ENCODE results near the gene DPP6.
A peak's percentile ranks its signal among the peaks of the same experiment; 100 is the strongest.

Gene DPP6

DNA sequence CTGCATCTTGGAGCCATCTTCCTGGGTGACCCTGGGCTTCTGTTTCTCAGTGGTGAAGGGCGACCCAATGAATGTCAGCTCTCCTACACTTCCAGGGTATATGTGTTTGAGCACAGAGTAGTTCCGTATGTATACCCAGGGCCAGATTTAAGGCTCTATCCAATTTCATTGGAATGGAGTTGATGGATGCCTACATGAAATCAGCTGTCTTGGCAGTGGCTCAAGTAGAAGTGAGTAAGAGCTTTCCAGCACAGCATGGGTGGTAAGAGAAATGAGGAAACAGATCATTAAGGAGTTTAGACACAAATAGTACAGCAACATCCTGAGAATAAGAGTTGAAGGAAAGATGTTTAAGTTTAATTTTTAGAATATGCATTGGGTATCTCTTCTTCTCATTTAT is 517.7 kb downstream of the DPP6 start:
- no peak overlapping the region for H2AK5ac ChIP-seq (ENCODE audit: low read length)
- no peaks in the 10 kb centered on the region for H3K79me2 ChIP-seq (ENCODE audit: control insufficient read depth, insufficient read depth, low read length)
- H3K27ac ChIP-seq (ENCODE audit: low read depth, low read length) = no peak overlapping the region
- H4K8ac ChIP-seq (ENCODE audit: low read depth, low read length) = no peak overlapping the region
- no CpG with 5 or more reads among the region's 2 CpGs for WGBS (ENCODE audit: extremely low coverage, insufficient coverage, low lambda C conversion rate)
- no peak overlapping the region for H3K56ac ChIP-seq (ENCODE audit: low read length)
- H4K5ac ChIP-seq (ENCODE audit: low read length) = no peak overlapping the region
- no peaks in the 10 kb centered on the region for H3K27me3 ChIP-seq (ENCODE audit: insufficient read depth, low read length, poor library complexity)
- no peak overlapping the region for H2BK120ac ChIP-seq (ENCODE audit: low read depth, low read length)
- H3K18ac ChIP-seq (ENCODE audit: low read length) = no peak overlapping the region
- H3K4me1 ChIP-seq (ENCODE audit: control insufficient read depth, low read depth, low read length) = no peaks in the 10 kb centered on the region
- no peak overlapping the region for H3K23ac ChIP-seq (ENCODE audit: low read length)
- no peaks in the 10 kb centered on the region for H3K79me1 ChIP-seq (ENCODE audit: low read length)
- H3K9ac ChIP-seq (ENCODE audit: low read length) = no peak overlapping the region
- no peak overlapping the region for H2BK15ac ChIP-seq (replicated peaks; ENCODE audit: low read depth)
- no peak overlapping the region for H2BK5ac ChIP-seq (ENCODE audit: low read length)
- H3K4me2 ChIP-seq (ENCODE audit: low read length) = no peak overlapping the region
- no peak overlapping the region for H3K4me3 ChIP-seq (ENCODE audit: low read length)
- no peak overlapping the region for H3K4ac ChIP-seq (ENCODE audit: low read depth, low read length)
- H3K36me3 ChIP-seq (ENCODE audit: control insufficient read depth, insufficient read depth, low read length) = no peaks in the 10 kb centered on the region
- DNase-seq = no peak

- no peaks in the 10 kb centered on the region for H3K79me2 ChIP-seq (ENCODE audit: control insufficient read depth, insufficient read depth, low read length)
- no peaks in the 10 kb centered on the region for H3K27me3 ChIP-seq (ENCODE audit: insufficient read depth, low read length, poor library complexity)
- H2BK5ac ChIP-seq (ENCODE audit: low read length) = no peak overlapping the region
- no peaks in the 10 kb centered on the region for H3K4me1 ChIP-seq (ENCODE audit: control insufficient read depth, low read depth, low read length)
- no peaks in the 10 kb centered on the region for H3K36me3 ChIP-seq (ENCODE audit: control insufficient read depth, insufficient read depth, low read length)
- no peak overlapping the region for H2BK120ac ChIP-seq (ENCODE audit: low read depth, low read length)
- no peak overlapping the region for H3K23ac ChIP-seq (ENCODE audit: low read length)
- no peak overlapping the region for H4K5ac ChIP-seq (ENCODE audit: low read length)
- no peak overlapping the region for H3K27ac ChIP-seq (ENCODE audit: low read depth, low read length)
- no peak overlapping the region for H2AK5ac ChIP-seq (ENCODE audit: low read length)
- no peak overlapping the region for H4K8ac ChIP-seq (ENCODE audit: low read depth, low read length)
- H3K56ac ChIP-seq (ENCODE audit: low read length) = no peak overlapping the region
- H2BK15ac ChIP-seq (replicated peaks; ENCODE audit: low read depth) = no peak overlapping the region
- no CpG with 5 or more reads among the region's 3 CpGs for WGBS (ENCODE audit: extremely low coverage, insufficient coverage, low lambda C conversion rate)
- no peak overlapping the region for H3K18ac ChIP-seq (ENCODE audit: low read length)
- H3K79me1 ChIP-seq (ENCODE audit: low read length) = no peaks in the 10 kb centered on the region
- no peak for DNase-seq
- no peak overlapping the region for H3K4me3 ChIP-seq (ENCODE audit: low read length)
- H3K9ac ChIP-seq (ENCODE audit: low read length) = no peak overlapping the region
- no peak overlapping the region for H3K4ac ChIP-seq (ENCODE audit: low read depth, low read length)
- no peak overlapping the region for H3K4me2 ChIP-seq (ENCODE audit: low read length)
Measured at GRCh38 chr7:154571772-154572171, 519.6 kb downstream of the DPP6 start.

DNA sequence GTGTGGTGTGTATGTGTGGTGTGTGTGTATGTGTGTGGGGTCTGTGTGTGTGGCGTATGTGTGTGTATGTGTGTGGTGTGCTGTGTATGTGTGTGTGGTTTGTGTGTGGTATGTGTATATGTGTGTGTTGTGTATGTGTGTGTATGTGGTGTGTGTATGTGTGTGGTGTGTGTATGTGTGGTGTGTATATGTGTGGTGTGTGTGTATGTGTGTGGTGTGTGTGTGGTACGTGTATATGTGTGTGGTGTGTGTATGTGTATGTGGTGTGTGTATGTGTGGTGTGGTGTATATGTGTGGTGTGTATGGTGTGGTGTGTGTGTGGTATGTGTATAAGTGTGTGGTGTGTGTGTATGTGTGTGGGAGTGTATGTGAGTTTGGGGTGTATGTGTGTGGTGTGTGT is 522.0 kb downstream of the DPP6 start:
- no peak overlapping the region for H3K23ac ChIP-seq (ENCODE audit: low read length)
- no peak overlapping the region for H2BK120ac ChIP-seq (ENCODE audit: low read depth, low read length)
- H2AK5ac ChIP-seq (ENCODE audit: low read length) = no peak overlapping the region
- no peaks in the 10 kb centered on the region for H3K79me1 ChIP-seq (ENCODE audit: low read length)
- no peaks in the 10 kb centered on the region for H3K27me3 ChIP-seq (ENCODE audit: insufficient read depth, low read length, poor library complexity)
- no peak overlapping the region for H3K27ac ChIP-seq (ENCODE audit: low read depth, low read length)
- H3K4me2 ChIP-seq (ENCODE audit: low read length) = no peak overlapping the region
- H3K4me3 ChIP-seq (ENCODE audit: low read length) = no peak overlapping the region
- no peak overlapping the region for H3K9ac ChIP-seq (ENCODE audit: low read length)
- H3K4me1 ChIP-seq (ENCODE audit: control insufficient read depth, low read depth, low read length) = no peaks in the 10 kb centered on the region
- no peak for DNase-seq
- no peaks in the 10 kb centered on the region for H3K36me3 ChIP-seq (ENCODE audit: control insufficient read depth, insufficient read depth, low read length)
- no peak overlapping the region for H4K5ac ChIP-seq (ENCODE audit: low read length)
- H3K56ac ChIP-seq (ENCODE audit: low read length) = no peak overlapping the region
- H2BK5ac ChIP-seq (ENCODE audit: low read length) = no peak overlapping the region
- H3K4ac ChIP-seq (ENCODE audit: low read depth, low read length) = no peak overlapping the region
- WGBS (ENCODE audit: extremely low coverage, insufficient coverage, low lambda C conversion rate) = 100% methylated on average over 2 of the region's 2 CpGs
- H3K79me2 ChIP-seq (ENCODE audit: control insufficient read depth, insufficient read depth, low read length) = no peaks in the 10 kb centered on the region
- H3K18ac ChIP-seq (ENCODE audit: low read length) = no peak overlapping the region
- H2BK15ac ChIP-seq (replicated peaks; ENCODE audit: low read depth) = no peak overlapping the region
- no peak overlapping the region for H4K8ac ChIP-seq (ENCODE audit: low read depth, low read length)

DNA sequence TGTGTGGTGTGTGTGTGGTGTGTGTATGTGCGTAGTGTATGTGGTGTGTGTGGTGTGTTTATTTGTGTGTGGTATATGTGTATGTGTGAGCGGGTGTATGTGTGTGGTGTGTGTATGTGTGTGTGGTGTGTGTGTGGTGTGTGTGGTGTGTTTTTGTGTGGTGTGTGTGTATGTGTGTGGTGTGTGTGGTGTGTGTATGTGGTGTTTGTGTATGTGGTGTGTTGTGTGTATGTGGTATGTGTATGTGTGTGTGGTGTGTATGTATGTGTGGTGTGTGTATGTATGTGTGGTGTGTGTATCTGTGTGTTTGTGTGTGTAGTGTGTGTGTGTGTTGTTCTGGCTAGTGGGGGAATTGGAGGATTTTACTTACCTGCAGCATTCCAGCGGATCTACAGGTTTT is 523.3 kb downstream of the DPP6 start:
- H3K18ac ChIP-seq (ENCODE audit: low read length) = no peak overlapping the region
- no peak overlapping the region for H3K56ac ChIP-seq (ENCODE audit: low read length)
- peak; percentile 11 for DNase-seq
- WGBS (ENCODE audit: extremely low coverage, insufficient coverage, low lambda C conversion rate) = 100% methylated on average over 2 of the region's 3 CpGs
- no peaks in the 10 kb centered on the region for H3K36me3 ChIP-seq (ENCODE audit: control insufficient read depth, insufficient read depth, low read length)
- H3K4me2 ChIP-seq (ENCODE audit: low read length) = no peak overlapping the region
- no peaks in the 10 kb centered on the region for H3K79me1 ChIP-seq (ENCODE audit: low read length)
- no peaks in the 10 kb centered on the region for H3K27me3 ChIP-seq (ENCODE audit: insufficient read depth, low read length, poor library complexity)
- no peak overlapping the region for H2BK5ac ChIP-seq (ENCODE audit: low read length)
- no peak overlapping the region for H3K4me3 ChIP-seq (ENCODE audit: low read length)
- H2BK120ac ChIP-seq (ENCODE audit: low read depth, low read length) = no peak overlapping the region
- H2AK5ac ChIP-seq (ENCODE audit: low read length) = no peak overlapping the region
- no peak overlapping the region for H4K5ac ChIP-seq (ENCODE audit: low read length)
- H3K23ac ChIP-seq (ENCODE audit: low read length) = no peak overlapping the region
- no peak overlapping the region for H4K8ac ChIP-seq (ENCODE audit: low read depth, low read length)
- no peaks in the 10 kb centered on the region for H3K79me2 ChIP-seq (ENCODE audit: control insufficient read depth, insufficient read depth, low read length)
- H3K4ac ChIP-seq (ENCODE audit: low read depth, low read length) = no peak overlapping the region
- no peak overlapping the region for H2BK15ac ChIP-seq (replicated peaks; ENCODE audit: low read depth)
- H3K4me1 ChIP-seq (ENCODE audit: control insufficient read depth, low read depth, low read length) = no peaks in the 10 kb centered on the region
- no peak overlapping the region for H3K27ac ChIP-seq (ENCODE audit: low read depth, low read length)
- no peak overlapping the region for H3K9ac ChIP-seq (ENCODE audit: low read length)

DNA sequence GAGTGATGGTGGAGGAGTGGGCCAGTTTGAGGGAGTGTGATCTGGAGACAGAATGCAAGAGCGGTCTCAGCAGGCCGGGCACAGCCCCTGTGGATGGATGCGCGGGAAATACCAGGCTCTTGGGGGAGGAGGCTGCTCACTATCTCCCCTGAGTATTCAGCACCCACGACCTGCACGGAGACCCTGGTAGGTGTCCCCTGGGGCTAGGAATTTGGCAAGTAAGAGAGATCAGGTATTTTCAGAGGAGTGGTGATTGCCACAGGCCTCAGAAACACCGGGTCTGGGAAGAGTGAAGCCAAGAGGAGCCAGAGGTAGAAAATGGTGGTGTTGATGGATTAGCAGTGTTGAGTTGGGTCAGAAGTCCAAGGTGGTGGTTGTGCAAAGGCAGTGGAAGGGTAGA is 524.4 kb downstream of the DPP6 start:
- H3K4me3 ChIP-seq (ENCODE audit: low read length) = no peak overlapping the region
- H3K4ac ChIP-seq (ENCODE audit: low read depth, low read length) = no peak overlapping the region
- H3K79me1 ChIP-seq (ENCODE audit: low read length) = no peaks in the 10 kb centered on the region
- H3K18ac ChIP-seq (ENCODE audit: low read length) = no peak overlapping the region
- H3K4me1 ChIP-seq (ENCODE audit: control insufficient read depth, low read depth, low read length) = no peaks in the 10 kb centered on the region
- H3K27me3 ChIP-seq (ENCODE audit: insufficient read depth, low read length, poor library complexity) = no peaks in the 10 kb centered on the region
- H2BK5ac ChIP-seq (ENCODE audit: low read length) = no peak overlapping the region
- H3K56ac ChIP-seq (ENCODE audit: low read length) = no peak overlapping the region
- H2BK120ac ChIP-seq (ENCODE audit: low read depth, low read length) = no peak overlapping the region
- no CpG with 5 or more reads among the region's 7 CpGs for WGBS (ENCODE audit: extremely low coverage, insufficient coverage, low lambda C conversion rate)
- H4K5ac ChIP-seq (ENCODE audit: low read length) = no peak overlapping the region
- no peak for DNase-seq
- H3K27ac ChIP-seq (ENCODE audit: low read depth, low read length) = no peak overlapping the region
- no peak overlapping the region for H2AK5ac ChIP-seq (ENCODE audit: low read length)
- no peak overlapping the region for H4K8ac ChIP-seq (ENCODE audit: low read depth, low read length)
- no peaks in the 10 kb centered on the region for H3K36me3 ChIP-seq (ENCODE audit: control insufficient read depth, insufficient read depth, low read length)
- H3K79me2 ChIP-seq (ENCODE audit: control insufficient read depth, insufficient read depth, low read length) = no peaks in the 10 kb centered on the region
- H3K23ac ChIP-seq (ENCODE audit: low read length) = no peak overlapping the region
- H3K9ac ChIP-seq (ENCODE audit: low read length) = no peak overlapping the region
- H3K4me2 ChIP-seq (ENCODE audit: low read length) = no peak overlapping the region
- no peak overlapping the region for H2BK15ac ChIP-seq (replicated peaks; ENCODE audit: low read depth)

DNA sequence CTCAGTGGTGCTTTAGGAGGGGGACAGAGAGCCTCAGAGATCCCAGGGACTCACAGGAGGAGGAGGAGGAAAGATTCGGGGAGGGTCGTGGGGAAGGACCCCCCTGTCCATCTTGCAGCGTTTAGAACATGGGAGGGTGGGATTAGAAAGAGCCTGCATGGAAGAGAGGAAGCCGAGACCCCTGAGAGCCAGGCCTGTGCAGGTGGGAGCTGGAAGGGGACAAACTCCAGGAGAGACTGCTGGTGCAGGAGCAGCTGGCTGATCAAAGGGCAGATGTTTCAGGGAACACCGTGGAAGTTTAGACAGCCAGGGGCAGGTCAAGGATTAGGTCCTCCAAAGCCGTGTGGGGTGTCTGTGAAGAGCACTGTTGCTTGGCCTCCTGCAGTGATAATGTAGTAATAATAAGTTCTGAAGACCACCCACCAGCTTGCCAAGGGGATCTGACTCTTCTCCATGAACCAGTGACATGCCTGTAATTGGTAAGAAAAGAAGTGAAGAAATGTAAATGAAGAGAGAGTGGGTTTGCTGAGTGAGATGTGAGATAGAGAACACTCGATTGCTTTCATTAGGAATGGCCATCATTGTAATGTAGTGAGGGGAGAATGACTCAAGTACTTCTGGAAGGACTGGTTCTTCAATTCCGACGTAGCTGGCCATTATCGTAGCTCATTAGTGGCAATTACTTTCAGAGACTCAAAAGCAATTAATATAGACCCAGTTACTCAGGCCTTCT is 525.1 kb downstream of the DPP6 start:
- Histone ChIP-seq H3K4me1 (ENCODE audit: control insufficient read depth, low read depth, low read length) (no peaks in the 10 kb centered on the region), H3K4me2 (ENCODE audit: low read length) (no peak overlapping the region), H2AK5ac (ENCODE audit: low read length) (no peak overlapping the region), H4K8ac (ENCODE audit: low read depth, low read length) (no peak overlapping the region), H2BK15ac (replicated peaks; ENCODE audit: low read depth) (no peak overlapping the region), H3K79me2 (ENCODE audit: control insufficient read depth, insufficient read depth, low read length) (no peaks in the 10 kb centered on the region), H3K4me3 (ENCODE audit: low read length) (no peak overlapping the region), H2BK5ac (ENCODE audit: low read length) (no peak overlapping the region), H3K27ac (ENCODE audit: low read depth, low read length) (no peak overlapping the region), H2BK120ac (ENCODE audit: low read depth, low read length) (no peak overlapping the region), H3K79me1 (ENCODE audit: low read length) (no peaks in the 10 kb centered on the region), H4K5ac (ENCODE audit: low read length) (no peak overlapping the region), H3K56ac (ENCODE audit: low read length) (no peak overlapping the region), H3K9ac (ENCODE audit: low read length) (no peak overlapping the region), H3K18ac (ENCODE audit: low read length) (no peak overlapping the region), H3K23ac (ENCODE audit: low read length) (no peak overlapping the region), H3K36me3 (ENCODE audit: control insufficient read depth, insufficient read depth, low read length) (no peaks in the 10 kb centered on the region), H3K27me3 (ENCODE audit: insufficient read depth, low read length, poor library complexity) (no peaks in the 10 kb centered on the region), H3K4ac (ENCODE audit: low read depth, low read length) (no peak overlapping the region)
- no peak for DNase-seq
- WGBS (ENCODE audit: extremely low coverage, insufficient coverage, low lambda C conversion rate) = no CpG with 5 or more reads among the region's 10 CpGs
